Loucy (cell line): ENCODE measurements around the gene CHCHD6.

Source experiments
- CTCF ChIP-seq: fragments of 200-600 bp; sonication (generic); conservative IDR thresholded peaks from 2 replicates; pipeline ENCODE4 v1.5.1; 2014; ENCODE audit warnings: mild to moderate bottlenecking, antibody characterized with exemption, low read length
- EZH2phosphoT487 ChIP-seq: fragments of 200-600 bp; IDR thresholded peaks from 2 replicates; pipeline ENCODE4 v1.6.1; 2018; ENCODE audit warnings: antibody characterized with exemption, mild to moderate bottlenecking, moderate library complexity, borderline replicate concordance

- TF ChIP-seq CTCF (no peak), EZH2phosphoT487 (no peak)
These were observed 64.9 kb downstream of the CHCHD6 start for GRCh38 chr3:126768903-126769302.
